GM18951 (cell line): Measurements from ENCODE around the gene FBXL4.

Experiments
- POLR2A ChIP-seq: IDR thresholded peaks from 4 replicates; pipeline ENCODE4 v1.6.1; 2011; ENCODE audit warnings: mild to moderate bottlenecking; ENCODE audit not compliant: insufficient read length, insufficient read depth; ENCODE audit errors: extremely low read depth
- in situ Hi-C: fragments of 300-500 bp; cut with MboI; formaldehyde crosslinking; loops from one replicate; pipeline ENCODE4 v1.12.0; 2022; ENCODE audit warnings: low sequenced_read_pairs, mixed read lengths, inconsistent platforms; ENCODE audit not compliant: unreplicated experiment

FBXL4 gene

GRCh38 chr6:98831057-98831958, 116.4 kb downstream of the FBXL4 start:
- in situ Hi-C loops, result loop anchor here (25.0 kb wide), 1 partner anchor 1631 kb away; the partner anchor contains the start of gene SIM1
- no peak for TF ChIP-seq POLR2A

- in situ Hi-C loops, result loop anchor here (25.0 kb wide), 1 partner anchor 1632 kb away; the partner anchor contains the start of gene SIM1
- TF ChIP-seq POLR2A, result no peak
Measured at GRCh38 chr6:98830146-98830545, 117.6 kb downstream of the FBXL4 start.

GRCh38 chr6:98828941-98829411, 118.8 kb downstream of the FBXL4 start:
- TF ChIP-seq POLR2A, result no peak
- in situ Hi-C loops, result loop anchor here (25.0 kb wide), 1 partner anchor 1633 kb away; the partner anchor contains the start of gene SIM1

GRCh38 chr6:98828211-98828788, 119.4 kb downstream of the FBXL4 start:
- in situ Hi-C loops, result loop anchor here (25.0 kb wide), 1 partner anchor 1634 kb away; the partner anchor contains the start of gene SIM1
- no peak for TF ChIP-seq POLR2A

GRCh38 chr6:98827295-98828159, 120.2 kb downstream of the FBXL4 start:
- no peak for TF ChIP-seq POLR2A
- in situ Hi-C loops, result loop anchor here (25.0 kb wide), 1 partner anchor 1635 kb away; the partner anchor contains the start of gene SIM1

GRCh38 chr6:98825600-98826230, 122.0 kb downstream of the FBXL4 start:
- in situ Hi-C loops, result loop anchor here (25.0 kb wide), 1 partner anchor 1637 kb away; the partner anchor contains the start of gene SIM1

GRCh38 chr6:98824902-98825599, 122.7 kb downstream of the FBXL4 start:
- in situ Hi-C loops, result loop anchor here (25.0 kb wide), 1 partner anchor 1637 kb away; the partner anchor contains the start of gene SIM1
- TF ChIP-seq POLR2A, result no peak

More at GRCh38 chr6:98825600-98826230, 122.0 kb downstream of the FBXL4 start:
- TF ChIP-seq POLR2A, result no peak

GRCh38 chr6:98824162-98824901, 123.4 kb downstream of the FBXL4 start:
- TF ChIP-seq POLR2A, result no peak
- in situ Hi-C loops, result no loop called here

GRCh38 chr6:98823428-98824161, 124.2 kb downstream of the FBXL4 start:
- no peak for TF ChIP-seq POLR2A
- in situ Hi-C loops, result no loop called here

- no peak for TF ChIP-seq POLR2A
- in situ Hi-C loops, result no loop called here
Measured at GRCh38 chr6:98821756-98822405, 125.9 kb downstream of the FBXL4 start.
